GM19467 (cell line): ENCODE results near the gene METAP1D.

Experiments
- ATAC-seq: cut with Tn5 transposase; IDR thresholded peaks from one replicate; pipeline ENCODE4 v1.9.1; 2021; ENCODE audit warnings: mild to moderate bottlenecking, moderate library complexity; ENCODE audit not compliant: unreplicated experiment

METAP1D gene

GRCh38 chr2:172079416-172079815, 79.7 kb downstream of the METAP1D start:
- no peak for ATAC-seq

- no peak for ATAC-seq
These were observed 80.3 kb downstream of the METAP1D start for GRCh38 chr2:172079838-172080640.

GRCh38 chr2:172080641-172081220, 81.0 kb downstream of the METAP1D start:
- no peak for ATAC-seq

GRCh38 chr2:172081221-172082022, 81.7 kb downstream of the METAP1D start:
- ATAC-seq = no peak

- ATAC-seq = no peak
These were observed 82.6 kb downstream of the METAP1D start for GRCh38 chr2:172082105-172082943.

GRCh38 chr2:172082944-172083627, 83.3 kb downstream of the METAP1D start:
- ATAC-seq = no peak

- no peak for ATAC-seq
These were observed 84.1 kb downstream of the METAP1D start for GRCh38 chr2:172083628-172084394.

- no peak for ATAC-seq
These were observed 84.6 kb downstream of the METAP1D start for GRCh38 chr2:172084395-172084644.

GRCh38 chr2:172084645-172085459, 85.1 kb downstream of the METAP1D start:
- peak; percentile 86 for ATAC-seq

GRCh38 chr2:172085460-172086159, 85.9 kb downstream of the METAP1D start, which contains the start of gene DLX1:
TSS of gene DLX1 (plus strand) at chr2:172085507. CDS start at chr2:172085678, 171 bp downstream.
- ATAC-seq = peak; percentile 19

- ATAC-seq = no peak
These were observed 86.8 kb downstream of the METAP1D start for GRCh38 chr2:172086241-172087206.

GRCh38 chr2:172087207-172087779, 87.5 kb downstream of the METAP1D start:
- ATAC-seq = no peak

GRCh38 chr2:172087780-172088244, 88.1 kb downstream of the METAP1D start:
- no peak for ATAC-seq

GRCh38 chr2:172088245-172089004, 88.7 kb downstream of the METAP1D start:
- ATAC-seq = no peak

- no peak for ATAC-seq
These were observed 89.3 kb downstream of the METAP1D start for GRCh38 chr2:172089005-172089504.

- no peak for ATAC-seq
These were observed 89.9 kb downstream of the METAP1D start for GRCh38 chr2:172089633-172090032.
